Common myeloid progenitor, CD34-positive (primary cell): Measurements from ENCODE around the gene CACNA1B.
A peak's percentile ranks its signal among the peaks of the same experiment; 100 is the strongest.
"Not testable (repeated sequence)": the region's sequence is repeated elsewhere in the genome, so short reads cannot be mapped to it uniquely, and the experiment has no call there.

ENCODE experiments used
- CTCF ChIA-PET: fragments of 350-600 bp; sonication (Branson Sonifier 250); formaldehyde crosslinking; loops from one replicate; lab custom pipeline; 2021; ENCODE audit warnings: antibody characterized with exemption; lab: Charles Lee
- POLR2A ChIA-PET: fragments of 350-600 bp; sonication (Branson Sonifier 250); formaldehyde crosslinking; loops from one replicate; lab custom pipeline; 2021; ENCODE audit warnings: antibody characterized with exemption; lab: Charles Lee
- DNase-seq, 3 donors: peaks; one replicate each; pipeline versions ENCODE4 v3.0.0 to v3.0.0-alpha.2; 2013
- H3K27ac ChIP-seq, 2 experiments: 1 replicate in 1 of 2; 2 replicates in 1 of 2; pipeline ENCODE4 v1.7.0; 2013; ENCODE audit warnings: inconsistent platforms in 2 of 2, low read length in 2 of 2, mild to moderate bottlenecking in 2 of 2, low read depth in 1 of 2, moderate library complexity in 1 of 2; ENCODE audit not compliant: severe bottlenecking in 2 of 2, insufficient read depth in 1 of 2, poor library complexity in 1 of 2
- H3K27me3 ChIP-seq, 5 experiments: replicated peaks in 2 of 5; 1 replicate in 3 of 5; 2 replicates in 2 of 5; pipeline versions ENCODE4 v1.6.1 to v1.7.0; 2013; ENCODE audit warnings: low read length in 4 of 5, mild to moderate bottlenecking in 2 of 5, moderate library complexity in 2 of 5, inconsistent platforms in 1 of 5; ENCODE audit not compliant: insufficient read depth in 5 of 5, control insufficient read depth in 4 of 5
- H3K36me3 ChIP-seq, 4 experiments: 1 replicate in 2 of 4; 2 replicates in 2 of 4; pipeline versions ENCODE4 v1.6.1 to v1.7.0; 2013; ENCODE audit warnings: low read length in 3 of 4, control low read depth in 1 of 4, mild to moderate bottlenecking in 1 of 4; ENCODE audit not compliant: control insufficient read depth in 4 of 4, insufficient read depth in 4 of 4
- H3K4me1 ChIP-seq, 4 experiments: 1 replicate in 3 of 4; 2 replicates in 1 of 4; pipeline versions ENCODE4 v1.6.1 to v1.7.1; 2013; ENCODE audit warnings: low read length in 3 of 4, mild to moderate bottlenecking in 3 of 4, control low read depth in 1 of 4, inconsistent platforms in 1 of 4, moderate library complexity in 1 of 4; ENCODE audit not compliant: control insufficient read depth in 4 of 4, insufficient read depth in 4 of 4; ENCODE audit errors: control extremely low read depth in 1 of 4
- H3K4me3 ChIP-seq, 7 experiments: 1 replicate in 4 of 7; 2 replicates in 3 of 7; pipeline versions ENCODE4 v1.5.1 to v1.7.0; 2013; ENCODE audit warnings: mild to moderate bottlenecking in 7 of 7, low read length in 6 of 7, moderate library complexity in 6 of 7, inconsistent platforms in 2 of 7, low read depth in 2 of 7, control low read depth in 1 of 7; ENCODE audit not compliant: insufficient read depth in 4 of 7, control insufficient read depth in 1 of 7; ENCODE audit errors: extremely low read depth in 1 of 7
- H3K9me3 ChIP-seq, 5 experiments: 1 replicate in 4 of 5; 2 replicates in 1 of 5; pipeline versions ENCODE4 v1.6.1 to v1.7.1; 2013; ENCODE audit warnings: low read length in 4 of 5, mild to moderate bottlenecking in 2 of 5, inconsistent platforms in 1 of 5, low read depth in 1 of 5, moderate library complexity in 1 of 5; ENCODE audit not compliant: control insufficient read depth in 4 of 5, insufficient read depth in 2 of 5; ENCODE audit errors: control extremely low read depth in 1 of 5
- WGBS: methylation state at CpG from one replicate; pipeline ENCODE4 v1.1.5; 2013; ENCODE audit not compliant: insufficient coverage; 5-methylcytosine and 5-hydroxymethylcytosine counted together

CACNA1B gene

GRCh38 chr9:138085568-138085967, 208.0 kb downstream of the CACNA1B start:
- Histone ChIP-seq H3K9me3 (peaks cover 3 to 23% (median 5%) of the 10 kb centered on the region in 5 experiments), H3K36me3 (no peaks in the 10 kb centered on the region), H3K27me3 (no peaks in the 10 kb centered on the region), H3K4me3 (no peak overlapping the region), H3K27ac (no peak overlapping the region), H3K4me1 (no peaks in the 10 kb centered on the region)
- ChIA-PET CTCF (no interaction called here), POLR2A (no interaction called here)
- DNase-seq, result no peak
- no CpG with 5 or more reads among the region's 4 CpGs for WGBS

DNA sequence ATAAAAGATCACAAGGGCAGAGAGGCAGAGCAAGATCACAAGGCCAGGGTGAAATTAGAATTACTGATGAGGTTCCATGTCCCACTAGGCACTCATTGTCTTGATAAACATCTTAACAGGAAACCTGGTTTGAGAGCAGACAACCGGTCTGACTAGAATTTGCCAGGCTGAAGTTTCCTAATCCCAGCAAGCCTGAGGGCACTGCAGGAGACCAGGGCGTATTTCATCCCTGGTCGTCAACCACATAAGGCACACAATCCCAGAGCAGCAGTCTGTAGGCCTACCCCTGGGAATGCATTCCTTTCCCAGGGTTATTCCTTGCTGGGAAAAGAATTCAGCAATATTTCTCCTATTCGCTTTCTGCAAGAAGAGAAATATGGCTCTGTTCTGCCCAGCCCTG, 214.5 kb downstream of the CACNA1B start:
- H3K27ac ChIP-seq, H3K27me3 ChIP-seq, H3K9me3 ChIP-seq, H3K4me3 ChIP-seq, CTCF ChIA-PET, POLR2A ChIA-PET, H3K36me3 ChIP-seq, H3K4me1 ChIP-seq: not testable (repeated sequence)
- DNase-seq, result peak in 1 of 3 donors; percentile 5
- 64% methylated on average over 4 of the region's 4 CpGs for WGBS

DNA sequence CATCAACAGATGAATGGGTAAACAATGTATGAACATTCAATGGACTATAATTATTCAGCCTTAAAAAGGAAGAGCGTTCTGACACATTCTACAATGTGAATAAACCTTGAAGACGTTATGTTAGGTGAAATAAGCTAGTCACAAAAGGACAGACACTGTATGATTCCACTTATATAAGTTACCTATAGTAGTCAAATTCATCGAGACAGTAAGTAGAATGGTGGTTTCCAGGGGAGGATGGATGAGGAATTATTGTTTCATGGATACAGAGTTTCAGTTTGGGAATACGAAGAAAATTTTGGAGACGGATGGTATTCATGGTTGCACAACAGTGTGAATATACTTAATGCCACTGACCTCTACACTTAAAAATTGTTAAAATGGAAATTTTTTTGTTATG, 216.4 kb downstream of the CACNA1B start:
- H3K27me3 ChIP-seq, result no peaks in the 10 kb centered on the region
- POLR2A ChIA-PET, result no interaction called here
- CTCF ChIA-PET, result no interaction called here
- H3K4me3 ChIP-seq, result no peak overlapping the region
- no peaks in the 10 kb centered on the region for H3K4me1 ChIP-seq
- no peak for DNase-seq
- peaks cover 0 to 5% (median 0%) of the 10 kb centered on the region in 5 experiments for H3K9me3 ChIP-seq
- no CpG with 5 or more reads among the region's 5 CpGs for WGBS
- no peaks in the 10 kb centered on the region for H3K36me3 ChIP-seq
- H3K27ac ChIP-seq, result no peak overlapping the region

- H3K4me3 ChIP-seq, result no peak overlapping the region
- no peak overlapping the region for H3K27ac ChIP-seq
- no peaks in the 10 kb centered on the region for H3K27me3 ChIP-seq
- WGBS, result 84% methylated on average over 9 of the region's 14 CpGs
- H3K4me1 ChIP-seq, result no peaks in the 10 kb centered on the region
- H3K9me3 ChIP-seq, result peaks cover 0 to 5% (median 0%) of the 10 kb centered on the region in 5 experiments
- ChIA-PET POLR2A (no interaction called here), CTCF (no interaction called here)
- DNase-seq, result no peak
- no peaks in the 10 kb centered on the region for H3K36me3 ChIP-seq
Observed at GRCh38 chr9:138095813-138096518, 218.4 kb downstream of the CACNA1B start.

DNA sequence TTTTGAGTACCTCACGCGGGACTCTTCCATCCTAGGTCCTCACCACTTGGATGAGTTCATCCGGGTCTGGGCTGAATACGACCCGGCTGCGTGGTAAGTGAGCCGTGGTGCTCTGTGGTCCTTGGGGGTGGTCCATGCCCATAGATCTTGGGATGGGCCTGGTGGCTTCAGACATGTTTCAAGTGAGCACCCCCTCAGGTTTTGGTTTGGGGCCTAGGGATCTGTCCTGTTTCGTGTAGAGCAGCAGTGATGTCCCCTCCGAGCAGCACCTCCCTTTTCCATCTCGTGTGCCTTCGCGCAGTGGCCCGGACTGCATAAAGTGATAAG, 218.9 kb downstream of the CACNA1B start:
- ChIA-PET POLR2A (no interaction called here), CTCF (no interaction called here)
- Histone ChIP-seq H3K9me3 (peaks cover 0 to 5% (median 0%) of the 10 kb centered on the region in 5 experiments), H3K27me3 (peaks cover 0 to 3% (median 0%) of the 10 kb centered on the region in 5 experiments), H3K4me1 (no peaks in the 10 kb centered on the region), H3K27ac (no peak overlapping the region), H3K36me3 (no peaks in the 10 kb centered on the region), H3K4me3 (no peak overlapping the region)
- WGBS, result 92% methylated on average over 12 of the region's 13 CpGs
- no peak for DNase-seq

DNA sequence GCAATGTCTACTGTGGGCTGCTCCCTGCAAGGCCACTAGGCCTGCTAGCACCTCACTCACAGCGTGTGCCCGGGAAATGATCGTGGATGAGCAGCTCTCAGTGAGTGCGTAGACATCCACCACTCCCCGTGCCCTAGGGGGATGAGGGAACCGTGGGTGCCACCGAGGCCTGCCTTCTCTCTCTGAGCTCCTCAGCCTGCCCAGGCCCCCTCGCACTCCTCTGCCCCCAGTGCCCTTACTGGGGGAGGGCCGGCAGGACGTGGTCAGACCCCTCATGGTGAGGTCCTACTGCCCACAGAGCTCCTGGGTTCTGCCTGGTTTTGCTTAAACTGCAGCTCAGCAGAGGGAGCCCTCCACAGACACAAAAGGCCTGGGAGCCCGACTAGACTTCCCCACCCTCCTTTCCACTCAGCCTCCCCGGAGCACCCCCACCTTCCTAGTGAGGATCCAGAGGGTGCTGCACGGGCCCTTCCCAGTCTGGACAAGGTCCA, 220.0 kb downstream of the CACNA1B start:
- no peaks in the 10 kb centered on the region for H3K4me1 ChIP-seq
- 78% methylated on average over 12 of the region's 13 CpGs for WGBS
- no peaks in the 10 kb centered on the region for H3K36me3 ChIP-seq
- peaks cover 0 to 5% (median 0%) of the 10 kb centered on the region in 5 experiments for H3K9me3 ChIP-seq
- no peak overlapping the region for H3K27ac ChIP-seq
- no peak for DNase-seq
- POLR2A ChIA-PET, result no interaction called here
- CTCF ChIA-PET, result no interaction called here
- no peak overlapping the region for H3K4me3 ChIP-seq
- peaks cover 0 to 6% (median 0%) of the 10 kb centered on the region in 5 experiments for H3K27me3 ChIP-seq

GRCh38 chr9:138098116-138098907, 220.7 kb downstream of the CACNA1B start:
- no peak overlapping the region for H3K27ac ChIP-seq
- no peak for DNase-seq
- ChIA-PET CTCF (no interaction called here), POLR2A (no interaction called here)
- WGBS, result 89% methylated on average over 18 of the region's 18 CpGs
- peaks cover 0 to 10% (median 0%) of the 10 kb centered on the region in 5 experiments for H3K27me3 ChIP-seq
- no peaks in the 10 kb centered on the region for H3K4me1 ChIP-seq
- H3K36me3 ChIP-seq, result no peaks in the 10 kb centered on the region
- peaks cover 0 to 5% (median 0%) of the 10 kb centered on the region in 5 experiments for H3K9me3 ChIP-seq
- no peak overlapping the region for H3K4me3 ChIP-seq
